ENCODE data around the gene HNRNPA1.
A peak's percentile ranks its signal among the peaks of the same experiment; 100 is the strongest.

The HNRNPA1 gene

GRCh38 chr12:54328595-54329337 lies 48.2 kb downstream of the HNRNPA1 start:
- CTCF ChIA-PET, result interaction anchor here (0.8 to 36.2 kb wide), 5 partner anchors 8 to 57 kb away, joined by 3 to 890 read pairs (median 31); partner anchors contain the start of gene NFE2
- H3K4me3 ChIP-seq (ENCODE audit: control insufficient read depth in 1 of 7, extremely low read depth in 1 of 7, insufficient read depth in 4 of 7, low read depth in 2 of 7, low read length in 6 of 7), result no peak overlapping the region
- no peaks in the 10 kb centered on the region for H3K9me3 ChIP-seq (ENCODE audit: control extremely low read depth in 1 of 5, control insufficient read depth in 4 of 5, insufficient read depth in 2 of 5, low read depth in 1 of 5, low read length in 4 of 5)
- H3K27me3 ChIP-seq (replicated peaks in 2 of 5; ENCODE audit: control insufficient read depth in 4 of 5, insufficient read depth in 5 of 5, low read length in 4 of 5), result no peaks in the 10 kb centered on the region
- peaks cover 10 to 24% (median 19%) of the 10 kb centered on the region in 4 experiments for H3K4me1 ChIP-seq (ENCODE audit: control extremely low read depth in 1 of 4, control insufficient read depth in 4 of 4, insufficient read depth in 4 of 4, low read length in 3 of 4)
- POLR2A ChIA-PET, result interaction anchor here (0.6 to 0.7 kb wide), 2 partner anchors 29 to 123 kb away, joined by 4 to 7 read pairs; no protein-coding TSS in a partner anchor
- 94% methylated on average over 5 of the region's 6 CpGs for whole genome bisulfite sequencing (ENCODE audit: insufficient coverage)
- no peak for DNase-seq
- peak overlapping the region in 1 of 2 experiments; percentile 31 for H3K27ac ChIP-seq (ENCODE audit: insufficient read depth in 1 of 2, low read depth in 1 of 2, low read length in 2 of 2, poor library complexity in 1 of 2, severe bottlenecking in 2 of 2)
- peaks cover 0 to 8% (median 4%) of the 10 kb centered on the region in 4 experiments for H3K36me3 ChIP-seq (ENCODE audit: control insufficient read depth in 4 of 4, insufficient read depth in 4 of 4, low read length in 3 of 4)

- 96% methylated on average over 4 of the region's 5 CpGs for WGBS (ENCODE audit: insufficient coverage)
- CTCF ChIA-PET, result interaction anchor here (1.8 to 36.2 kb wide), 5 partner anchors 7 to 47 kb away, joined by 4 to 890 read pairs (median 160); partner anchors contain the start of gene NFE2
- H3K4me1 ChIP-seq (ENCODE audit: control extremely low read depth in 1 of 4, control insufficient read depth in 4 of 4, insufficient read depth in 4 of 4, low read length in 3 of 4), result peaks cover 8 to 19% (median 13%) of the 10 kb centered on the region in 4 experiments
- H3K27ac ChIP-seq (ENCODE audit: insufficient read depth in 1 of 2, low read depth in 1 of 2, low read length in 2 of 2, poor library complexity in 1 of 2, severe bottlenecking in 2 of 2), result no peak overlapping the region
- no peak overlapping the region for H3K4me3 ChIP-seq (ENCODE audit: control insufficient read depth in 1 of 7, extremely low read depth in 1 of 7, insufficient read depth in 4 of 7, low read depth in 2 of 7, low read length in 6 of 7)
- H3K9me3 ChIP-seq (ENCODE audit: control extremely low read depth in 1 of 5, control insufficient read depth in 4 of 5, insufficient read depth in 2 of 5, low read depth in 1 of 5, low read length in 4 of 5), result no peaks in the 10 kb centered on the region
- POLR2A ChIA-PET, result no interaction called here
- no peaks in the 10 kb centered on the region for H3K27me3 ChIP-seq (replicated peaks in 2 of 5; ENCODE audit: control insufficient read depth in 4 of 5, insufficient read depth in 5 of 5, low read length in 4 of 5)
- peaks cover 0 to 8% (median 4%) of the 10 kb centered on the region in 4 experiments for H3K36me3 ChIP-seq (ENCODE audit: control insufficient read depth in 4 of 4, insufficient read depth in 4 of 4, low read length in 3 of 4)
- DNase-seq, result no peak
Observed at GRCh38 chr12:54329759-54330158, 49.2 kb downstream of the HNRNPA1 start.

- H3K4me1 ChIP-seq (ENCODE audit: control extremely low read depth in 1 of 4, control insufficient read depth in 4 of 4, insufficient read depth in 4 of 4, low read length in 3 of 4), result peaks cover 5 to 16% (median 9%) of the 10 kb centered on the region in 4 experiments
- no peaks in the 10 kb centered on the region for H3K27me3 ChIP-seq (replicated peaks in 2 of 5; ENCODE audit: control insufficient read depth in 4 of 5, insufficient read depth in 5 of 5, low read length in 4 of 5)
- no peak for DNase-seq
- ChIA-PET POLR2A (no interaction called here), CTCF (interaction anchor here (1.3 to 36.2 kb wide), 6 partner anchors 7 to 46 kb away, joined by 3 to 890 read pairs (median 96); partner anchors contain the start of gene NFE2)
- peaks cover 0 to 8% (median 4%) of the 10 kb centered on the region in 4 experiments for H3K36me3 ChIP-seq (ENCODE audit: control insufficient read depth in 4 of 4, insufficient read depth in 4 of 4, low read length in 3 of 4)
- H3K4me3 ChIP-seq (ENCODE audit: control insufficient read depth in 1 of 7, extremely low read depth in 1 of 7, insufficient read depth in 4 of 7, low read depth in 2 of 7, low read length in 6 of 7), result no peak overlapping the region
- no peaks in the 10 kb centered on the region for H3K9me3 ChIP-seq (ENCODE audit: control extremely low read depth in 1 of 5, control insufficient read depth in 4 of 5, insufficient read depth in 2 of 5, low read depth in 1 of 5, low read length in 4 of 5)
- no peak overlapping the region for H3K27ac ChIP-seq (ENCODE audit: insufficient read depth in 1 of 2, low read depth in 1 of 2, low read length in 2 of 2, poor library complexity in 1 of 2, severe bottlenecking in 2 of 2)
- WGBS (ENCODE audit: insufficient coverage), result no CpG with 5 or more reads among the region's 3 CpGs
Observed at GRCh38 chr12:54330442-54330841, 49.9 kb downstream of the HNRNPA1 start.

- no peaks in the 10 kb centered on the region for H3K9me3 ChIP-seq (ENCODE audit: control extremely low read depth in 1 of 5, control insufficient read depth in 4 of 5, insufficient read depth in 2 of 5, low read depth in 1 of 5, low read length in 4 of 5)
- peaks cover 0 to 9% (median 5%) of the 10 kb centered on the region in 4 experiments for H3K36me3 ChIP-seq (ENCODE audit: control insufficient read depth in 4 of 4, insufficient read depth in 4 of 4, low read length in 3 of 4)
- peak overlapping the region in 1 of 2 experiments; percentile 14 for H3K27ac ChIP-seq (ENCODE audit: insufficient read depth in 1 of 2, low read depth in 1 of 2, low read length in 2 of 2, poor library complexity in 1 of 2, severe bottlenecking in 2 of 2)
- H3K4me3 ChIP-seq (ENCODE audit: control insufficient read depth in 1 of 7, extremely low read depth in 1 of 7, insufficient read depth in 4 of 7, low read depth in 2 of 7, low read length in 6 of 7), result no peak overlapping the region
- no peaks in the 10 kb centered on the region for H3K27me3 ChIP-seq (replicated peaks in 2 of 5; ENCODE audit: control insufficient read depth in 4 of 5, insufficient read depth in 5 of 5, low read length in 4 of 5)
- peaks cover under 1 to 12% (median 5%) of the 10 kb centered on the region in 4 experiments for H3K4me1 ChIP-seq (ENCODE audit: control extremely low read depth in 1 of 4, control insufficient read depth in 4 of 4, insufficient read depth in 4 of 4, low read length in 3 of 4)
- no peak for DNase-seq
- POLR2A ChIA-PET, result no interaction called here
- CTCF ChIA-PET, result interaction anchor here (0.8 to 36.2 kb wide), 8 partner anchors 13 to 115 kb away, joined by 3 to 890 read pairs (median 50); partner anchors contain the start of gene NFE2
- WGBS (ENCODE audit: insufficient coverage), result 90% methylated on average over 2 of the region's 5 CpGs
Observed at GRCh38 chr12:54331461-54331860, 50.9 kb downstream of the HNRNPA1 start.

GRCh38 chr12:54333420-54334034 lies 53.0 kb downstream of the HNRNPA1 start:
- Histone ChIP-seq H3K27ac (ENCODE audit: insufficient read depth in 1 of 2, low read depth in 1 of 2, low read length in 2 of 2, poor library complexity in 1 of 2, severe bottlenecking in 2 of 2) (no peak overlapping the region), H3K9me3 (ENCODE audit: control extremely low read depth in 1 of 5, control insufficient read depth in 4 of 5, insufficient read depth in 2 of 5, low read depth in 1 of 5, low read length in 4 of 5) (no peaks in the 10 kb centered on the region), H3K27me3 (replicated peaks in 2 of 5; ENCODE audit: control insufficient read depth in 4 of 5, insufficient read depth in 5 of 5, low read length in 4 of 5) (no peaks in the 10 kb centered on the region), H3K36me3 (ENCODE audit: control insufficient read depth in 4 of 4, insufficient read depth in 4 of 4, low read length in 3 of 4) (peaks cover 0 to 8% (median 4%) of the 10 kb centered on the region in 4 experiments), H3K4me3 (ENCODE audit: control insufficient read depth in 1 of 7, extremely low read depth in 1 of 7, insufficient read depth in 4 of 7, low read depth in 2 of 7, low read length in 6 of 7) (no peak overlapping the region), H3K4me1 (ENCODE audit: control extremely low read depth in 1 of 4, control insufficient read depth in 4 of 4, insufficient read depth in 4 of 4, low read length in 3 of 4) (peaks cover 5 to 24% (median 9%) of the 10 kb centered on the region in 4 experiments)
- WGBS (ENCODE audit: insufficient coverage), result no CpG with 5 or more reads among the region's 4 CpGs
- ChIA-PET CTCF (interaction anchor here (1.0 to 36.2 kb wide), 13 partner anchors 10 to 82 kb away, joined by 3 to 890 read pairs (median 26); partner anchors contain the start of genes COPZ1 and NFE2), POLR2A (interaction anchor here (0.6 to 0.8 kb wide), 2 partner anchors 42 to 47 kb away, joined by 3 to 5 read pairs; no protein-coding TSS in a partner anchor)
- DNase-seq, result no peak
